T-cell (primary cell): ENCODE measurements around the gene BLTP3B. TPM values are rescaled to one million over a fixed set of nuclear protein-coding genes. Genes with fewer than 3 reads are reported as not detected.
A peak's percentile ranks its signal among the peaks of the same experiment; 100 is the strongest.
"Not testable (repeated sequence)": the region's sequence is repeated elsewhere in the genome, so short reads cannot be mapped to it uniquely, and the experiment has no call there.

Source experiments
- ATAC-seq, 4 experiments: fragments of 200-7000 bp in 3 of 4; fragments of 150-1000 bp in 1 of 4; cut with Tn5 transposase; replicated peaks in 1 of 4; 1 replicate in 3 of 4; 2 replicates in 1 of 4; pipeline ENCODE4 v1.10.0; 2021; ENCODE audit warnings: moderate library complexity in 3 of 4, mild to moderate bottlenecking in 2 of 4, moderate number of reproducible peaks in 1 of 4
- CTCF ChIA-PET, 2 donors: fragments of 300-600 bp; sonication (Branson Sonifier 250); formaldehyde crosslinking; loops; one replicate each; lab custom pipeline; 2022; ENCODE audit warnings: antibody characterized with exemption in 2 of 2; lab: Charles Lee
- POLR2A ChIA-PET, 2 donors: fragments of 300-600 bp; sonication (Branson Sonifier 250); formaldehyde crosslinking; loops; one replicate each; lab custom pipeline; 2022; ENCODE audit warnings: antibody characterized with exemption in 2 of 2; lab: Charles Lee
- DNase-seq, 35 experiments: peaks; one replicate each; pipeline versions ENCODE4 v3.0.0 to v3.0.0-alpha.2; 2013 to 2023
- H3K27ac ChIP-seq: one replicate; pipeline ENCODE4 v1.5.1; 2013; ENCODE audit warnings: low read length
- H3K27me3 ChIP-seq, 2 experiments: replicated peaks in 1 of 2; 1 replicate in 1 of 2; 2 replicates in 1 of 2; pipeline versions ENCODE4 v1.6.1 to v1.7.0; 2013; ENCODE audit warnings: low read length in 1 of 2, mixed read lengths in 1 of 2; ENCODE audit not compliant: control insufficient read depth in 2 of 2, insufficient read depth in 2 of 2; ENCODE audit errors: extremely low read depth in 1 of 2
- H3K36me3 ChIP-seq, 2 donors: 1 replicate in 1 of 2; 2 replicates in 1 of 2; pipeline versions ENCODE4 v1.6.1 to v1.7.0; 2013; ENCODE audit warnings: low read length in 1 of 2; ENCODE audit not compliant: control insufficient read depth in 2 of 2, insufficient read depth in 1 of 2; ENCODE audit errors: extremely low read depth in 1 of 2
- H3K4me1 ChIP-seq, 2 experiments: 1 replicate in 1 of 2; 2 replicates in 1 of 2; pipeline versions ENCODE4 v1.6.1 to v1.7.0; 2013; ENCODE audit warnings: low read length in 2 of 2, mixed read lengths in 1 of 2; ENCODE audit not compliant: insufficient read depth in 2 of 2, control insufficient read depth in 1 of 2; ENCODE audit errors: extremely low read depth in 1 of 2
- H3K4me3 ChIP-seq, 2 donors: 1 replicate in 1 of 2; 2 replicates in 1 of 2; pipeline versions ENCODE4 v1.5.1 to v1.7.0; 2013; ENCODE audit warnings: mild to moderate bottlenecking in 2 of 2, low read length in 1 of 2, moderate library complexity in 1 of 2; ENCODE audit not compliant: control insufficient read depth in 1 of 2; ENCODE audit errors: extremely low read depth in 1 of 2
- H3K9me3 ChIP-seq: 2 replicates; pipeline ENCODE4 v1.7.0; 2013
- H3K27ac Mint-ChIP-seq, 2 donors: one replicate each; pipeline ENCODE4 v1.8.0; 2020 to 2021; ENCODE audit warnings: mild to moderate bottlenecking in 2 of 2, mixed read lengths in 2 of 2
- H3K27me3 Mint-ChIP-seq, 2 donors: one replicate each; pipeline ENCODE4 v1.8.0; 2021 to 2022; ENCODE audit warnings: mixed read lengths in 2 of 2
- H3K36me3 Mint-ChIP-seq: one replicate; pipeline ENCODE4 v1.8.0; 2021; ENCODE audit warnings: mixed read lengths
- H3K4me1 Mint-ChIP-seq, 3 donors: one replicate each; pipeline ENCODE4 v1.8.0; 2020 to 2022; ENCODE audit warnings: mixed read lengths in 3 of 3, mild to moderate bottlenecking in 1 of 3
- H3K4me3 Mint-ChIP-seq, 3 donors: one replicate each; pipeline ENCODE4 v1.8.0; 2020 to 2022; ENCODE audit warnings: mild to moderate bottlenecking in 3 of 3, mixed read lengths in 3 of 3, moderate library complexity in 3 of 3
- H3K9me3 Mint-ChIP-seq, 3 donors: one replicate each; pipeline ENCODE4 v1.8.0; 2020 to 2022; ENCODE audit warnings: mixed read lengths in 3 of 3
- WGBS: methylation state at CpG from one replicate; pipeline ENCODE4 v1.1.5; 2013; ENCODE audit warnings: missing lambda C conversion rate; ENCODE audit not compliant: insufficient coverage; 5-methylcytosine and 5-hydroxymethylcytosine counted together
- total RNA-seq, 35 experiments: library from RNA in 6 of 35; stranded (reverse) in 6 of 35; fragments of 120-200 nt in 1 of 35; gene quantifications; one replicate each; pipeline versions ENCODE4 v1.2.1 to v1.2.4 and lab custom pipeline; 2013 to 2026

The BLTP3B gene, protein sequence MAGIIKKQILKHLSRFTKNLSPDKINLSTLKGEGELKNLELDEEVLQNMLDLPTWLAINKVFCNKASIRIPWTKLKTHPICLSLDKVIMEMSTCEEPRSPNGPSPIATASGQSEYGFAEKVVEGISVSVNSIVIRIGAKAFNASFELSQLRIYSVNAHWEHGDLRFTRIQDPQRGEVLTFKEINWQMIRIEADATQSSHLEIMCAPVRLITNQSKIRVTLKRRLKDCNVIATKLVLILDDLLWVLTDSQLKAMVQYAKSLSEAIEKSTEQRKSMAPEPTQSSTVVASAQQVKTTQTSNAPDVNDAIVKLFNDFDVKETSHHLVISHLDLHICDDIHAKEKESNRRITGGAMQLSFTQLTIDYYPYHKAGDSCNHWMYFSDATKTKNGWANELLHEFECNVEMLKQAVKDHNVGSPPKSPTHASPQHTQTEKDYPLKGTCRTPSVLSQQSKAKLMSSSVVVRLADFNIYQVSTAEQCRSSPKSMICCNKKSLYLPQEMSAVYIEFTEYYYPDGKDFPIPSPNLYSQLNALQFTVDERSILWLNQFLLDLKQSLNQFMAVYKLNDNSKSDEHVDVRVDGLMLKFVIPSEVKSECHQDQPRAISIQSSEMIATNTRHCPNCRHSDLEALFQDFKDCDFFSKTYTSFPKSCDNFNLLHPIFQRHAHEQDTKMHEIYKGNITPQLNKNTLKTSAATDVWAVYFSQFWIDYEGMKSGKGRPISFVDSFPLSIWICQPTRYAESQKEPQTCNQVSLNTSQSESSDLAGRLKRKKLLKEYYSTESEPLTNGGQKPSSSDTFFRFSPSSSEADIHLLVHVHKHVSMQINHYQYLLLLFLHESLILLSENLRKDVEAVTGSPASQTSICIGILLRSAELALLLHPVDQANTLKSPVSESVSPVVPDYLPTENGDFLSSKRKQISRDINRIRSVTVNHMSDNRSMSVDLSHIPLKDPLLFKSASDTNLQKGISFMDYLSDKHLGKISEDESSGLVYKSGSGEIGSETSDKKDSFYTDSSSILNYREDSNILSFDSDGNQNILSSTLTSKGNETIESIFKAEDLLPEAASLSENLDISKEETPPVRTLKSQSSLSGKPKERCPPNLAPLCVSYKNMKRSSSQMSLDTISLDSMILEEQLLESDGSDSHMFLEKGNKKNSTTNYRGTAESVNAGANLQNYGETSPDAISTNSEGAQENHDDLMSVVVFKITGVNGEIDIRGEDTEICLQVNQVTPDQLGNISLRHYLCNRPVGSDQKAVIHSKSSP (N-terminal part only)
- total RNA-seq, result 10 to 100 TPM; 16.3 to 21.7 (median 18.2) TPM
- total RNA-seq (2013), result 20.6 TPM
- total RNA-seq (lab: John Stamatoyannopoulos, UW), result 35.7 to 240 (median 59.7) reads per million in 29 experiments

- Mint-ChIP-seq H3K27ac (peak within 1 kb of the TSS; percentile 92 to 97), H3K9me3 (no peaks in the 10 kb centered on the region)
- WGBS, result 62% methylated on average over 11 of the region's 35 CpGs
Observed at GRCh38 chr12:100142851-100143559, at the start of gene BLTP3B. TSS of gene BLTP3B (minus strand) at chr12:100142874. CDS start at chr12:100142635, 239 bp downstream.

DNA sequence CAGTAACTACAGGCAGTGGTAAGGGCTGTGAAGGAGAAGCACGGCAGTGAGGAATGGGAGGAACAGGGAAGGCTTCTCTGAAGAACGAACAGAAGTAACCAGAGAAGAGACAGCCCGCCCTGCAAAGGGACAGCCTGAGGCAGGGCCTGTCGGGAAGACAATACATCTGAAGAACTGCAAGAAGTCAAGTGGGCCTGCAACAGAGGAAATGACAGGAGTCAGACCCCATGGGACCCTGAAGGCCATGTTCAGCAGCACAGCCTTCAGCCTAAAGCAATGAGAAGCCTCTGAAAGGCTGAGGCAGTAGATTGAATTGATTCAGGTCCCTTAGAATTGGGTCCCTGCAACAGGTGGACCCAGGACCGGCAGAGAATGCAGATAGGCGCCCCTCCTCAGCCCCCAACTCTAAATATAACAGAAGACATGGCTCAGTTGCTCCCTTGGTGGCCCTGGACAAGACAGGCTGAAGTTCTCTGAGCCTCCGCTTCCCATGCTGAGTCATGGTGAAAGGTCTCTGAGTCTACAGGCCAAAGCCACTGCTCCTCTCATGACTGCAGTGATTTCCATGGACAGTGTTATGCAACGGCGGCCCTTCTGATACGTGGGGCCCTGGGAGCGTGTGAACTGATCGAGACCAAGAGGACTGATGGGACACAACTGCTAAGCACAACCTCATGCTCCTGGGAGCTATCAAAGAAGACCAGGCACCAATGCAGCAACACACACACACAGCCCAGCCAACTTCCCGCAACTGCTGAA, 47.1 kb upstream of the BLTP3B start:
- Mint-ChIP-seq H3K9me3 (no peaks in the 10 kb centered on the region), H3K4me3 (no peak overlapping the region), H3K36me3 (peaks cover 58% of the 10 kb centered on the region), H3K27me3 (no peaks in the 10 kb centered on the region), H3K4me1 (peaks cover 0 to 6% (median 3%) of the 10 kb centered on the region in 3 donors), H3K27ac (no peak overlapping the region)
- no peak overlapping the region for H3K4me3 ChIP-seq
- no peaks in the 10 kb centered on the region for H3K27me3 ChIP-seq
- H3K27ac ChIP-seq, result no peak overlapping the region
- ChIA-PET CTCF (no interaction called here), POLR2A (no interaction called here)
- WGBS, result 97% methylated on average over 13 of the region's 13 CpGs
- no peak for DNase-seq
- H3K9me3 ChIP-seq, result no peaks in the 10 kb centered on the region
- H3K4me1 ChIP-seq, result no peaks in the 10 kb centered on the region
- no peak for ATAC-seq
- peaks cover 5 to 12% of the 10 kb centered on the region in 2 donors for H3K36me3 ChIP-seq

More at GRCh38 chr12:100142851-100143559, at the start of gene BLTP3B:
- Histone ChIP-seq H3K36me3 (no peaks in the 10 kb centered on the region), H3K27ac (peak within 1 kb of the TSS; percentile 90), H3K9me3 (no peaks in the 10 kb centered on the region), H3K4me1 (peaks cover 6 to 12% of the 10 kb centered on the region in 2 experiments), H3K4me3 (peak within 1 kb of the TSS; percentile 77 to 91), H3K27me3 (no peaks in the 10 kb centered on the region)
- DNase-seq (peak; percentile 75 to 94 (median 87)), ATAC-seq (peak; percentile 96 to 98 (median 97))
- H3K27me3 Mint-ChIP-seq, result no peaks in the 10 kb centered on the region
- CTCF ChIA-PET, result interaction anchor here in 1 of 2 donors (1.5 kb wide), 1 partner anchor 12 kb away, joined by 6 read pairs; no protein-coding TSS in a partner anchor
- H3K4me1 Mint-ChIP-seq, result peaks cover 36 to 39% (median 36%) of the 10 kb centered on the region in 3 donors
- POLR2A ChIA-PET, result no interaction called here
- peak within 1 kb of the TSS; percentile 91 to 97 (median 93) for H3K4me3 Mint-ChIP-seq
- H3K36me3 Mint-ChIP-seq, result peaks cover 4% of the 10 kb centered on the region

- POLR2A ChIA-PET, CTCF ChIA-PET, ATAC-seq, H3K4me3 Mint-ChIP-seq, DNase-seq, H3K36me3 ChIP-seq, H3K4me1 ChIP-seq, H3K9me3 Mint-ChIP-seq, H3K4me1 Mint-ChIP-seq, H3K27me3 ChIP-seq, H3K27me3 Mint-ChIP-seq, H3K27ac ChIP-seq, H3K9me3 ChIP-seq, H3K27ac Mint-ChIP-seq, H3K4me3 ChIP-seq: not testable (repeated sequence)
- 98% methylated on average over 5 of the region's 11 CpGs for WGBS
- peaks cover 52% of the 10 kb centered on the region for H3K36me3 Mint-ChIP-seq
Observed at GRCh38 chr12:100188888-100189635, 46.4 kb upstream of the BLTP3B start.

DNA sequence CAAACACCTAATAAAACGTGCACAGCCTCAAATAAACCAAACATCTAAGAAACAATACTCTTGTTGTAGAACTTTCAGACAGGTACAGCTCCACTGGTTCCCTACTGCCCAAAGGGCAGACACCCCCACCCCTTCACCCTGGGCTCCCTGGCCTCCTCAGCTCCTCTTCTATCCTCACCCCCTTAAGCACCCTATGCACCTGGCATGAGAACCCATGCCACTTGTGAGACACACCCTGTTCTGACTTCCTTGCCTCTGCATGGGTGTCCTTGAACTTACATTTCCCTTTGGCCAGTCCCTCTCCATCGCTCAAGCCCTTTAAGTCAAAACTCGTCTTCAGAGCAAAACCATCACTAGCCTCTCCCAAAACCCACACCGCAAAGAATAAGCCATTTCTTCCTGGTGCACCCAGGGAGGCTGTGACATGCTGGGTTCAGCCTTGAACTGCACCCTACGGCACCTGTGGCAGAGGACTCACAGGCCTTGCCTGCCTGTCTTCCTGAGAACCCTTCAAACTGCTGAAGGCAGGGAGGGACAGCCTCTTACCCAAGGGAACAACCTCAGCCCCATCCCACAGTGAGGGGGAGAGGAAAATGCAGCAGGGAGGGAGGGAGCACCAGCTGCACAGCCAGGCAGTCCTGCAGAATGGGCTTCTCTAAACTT, 45.3 kb upstream of the BLTP3B start:
- H3K27me3 ChIP-seq, result no peaks in the 10 kb centered on the region
- Mint-ChIP-seq H3K27ac (no peak overlapping the region), H3K4me1 (peaks cover 0 to 6% (median 3%) of the 10 kb centered on the region in 3 donors), H3K9me3 (no peaks in the 10 kb centered on the region), H3K4me3 (no peak overlapping the region), H3K27me3 (no peaks in the 10 kb centered on the region), H3K36me3 (peaks cover 43% of the 10 kb centered on the region)
- H3K9me3 ChIP-seq, result no peaks in the 10 kb centered on the region
- no peak overlapping the region for H3K27ac ChIP-seq
- H3K4me3 ChIP-seq, result no peak overlapping the region
- H3K4me1 ChIP-seq, result no peaks in the 10 kb centered on the region
- 96% methylated on average over 4 of the region's 5 CpGs for WGBS
- ATAC-seq (no peak), DNase-seq (no peak)
- peaks cover 2 to 5% of the 10 kb centered on the region in 2 donors for H3K36me3 ChIP-seq
- CTCF ChIA-PET, result no interaction called here
- POLR2A ChIA-PET, result no interaction called here

GRCh38 chr12:100187068-100187467, 44.4 kb upstream of the BLTP3B start:
- CTCF ChIA-PET, result interaction anchor here in 1 of 2 donors (0.5 kb wide), 1 partner anchor 121 kb away, joined by 3 read pairs; no protein-coding TSS in a partner anchor
- peaks cover 35% of the 10 kb centered on the region for H3K36me3 Mint-ChIP-seq
- no peak overlapping the region for H3K27ac Mint-ChIP-seq
- Histone ChIP-seq H3K36me3 (peaks cover 2 to 3% of the 10 kb centered on the region in 2 donors), H3K4me1 (no peaks in the 10 kb centered on the region), H3K27me3 (no peaks in the 10 kb centered on the region), H3K27ac (no peak overlapping the region), H3K4me3 (no peak overlapping the region), H3K9me3 (no peaks in the 10 kb centered on the region)
- no peaks in the 10 kb centered on the region for H3K27me3 Mint-ChIP-seq
- POLR2A ChIA-PET, result no interaction called here
- ATAC-seq (no peak), DNase-seq (no peak)
- no peaks in the 10 kb centered on the region for H3K9me3 Mint-ChIP-seq
- H3K4me1 Mint-ChIP-seq, result peaks cover 0 to 1% (median 0%) of the 10 kb centered on the region in 3 donors
- no peak overlapping the region for H3K4me3 Mint-ChIP-seq
- WGBS, result 100% methylated on average over 3 of the region's 5 CpGs
